IPS-15b (cell line): ENCODE data around the gene IDH2.

Source experiments
- H3K27me3 ChIP-seq: one replicate; pipeline ENCODE4 v1.6.1; 2013; ENCODE audit warnings: low read length; ENCODE audit not compliant: control insufficient read depth, insufficient read depth
- H3K36me3 ChIP-seq: one replicate; pipeline ENCODE4 v1.6.1; 2013; ENCODE audit warnings: low read length; ENCODE audit not compliant: control insufficient read depth, insufficient read depth
- H3K4me1 ChIP-seq: one replicate; pipeline ENCODE4 v1.6.1; 2013; ENCODE audit warnings: mild to moderate bottlenecking, low read length; ENCODE audit not compliant: control insufficient read depth, insufficient read depth
- H3K4me3 ChIP-seq: one replicate; pipeline ENCODE4 v1.5.1; 2013; ENCODE audit warnings: low read depth, low read length
- H3K9ac ChIP-seq: one replicate; pipeline ENCODE4 v1.6.1; 2013; ENCODE audit warnings: low read depth, mild to moderate bottlenecking, low read length
- H3K9me3 ChIP-seq: one replicate; pipeline ENCODE4 v1.6.1; 2013; ENCODE audit warnings: mild to moderate bottlenecking, low read length; ENCODE audit not compliant: control insufficient read depth, insufficient read depth

The IDH2 gene

DNA sequence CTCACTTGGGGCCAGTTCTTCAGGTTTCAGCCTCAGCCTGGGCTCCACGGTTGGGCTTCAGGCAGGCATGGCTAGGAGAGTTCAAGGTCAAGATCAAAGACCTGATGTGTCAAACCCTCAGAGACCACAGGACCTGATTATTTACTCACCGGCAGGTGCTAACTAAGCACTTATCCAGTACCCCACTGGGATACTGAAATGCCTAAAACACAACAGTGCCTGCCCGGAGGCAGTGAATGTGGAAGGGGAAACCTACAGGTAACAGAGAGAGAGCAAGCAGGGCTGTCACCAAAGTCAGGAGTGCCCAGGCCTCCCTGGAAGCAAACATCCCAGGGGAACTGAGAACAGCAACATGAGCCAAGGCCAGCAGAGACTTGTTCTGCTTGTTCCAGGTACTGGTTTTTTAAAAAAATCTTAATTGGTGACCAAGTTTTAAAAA lies 6.7 kb downstream of the IDH2 start:
- Histone ChIP-seq H3K27me3 (peaks cover 2% of the 10 kb centered on the region), H3K9ac (no peak overlapping the region), H3K4me1 (no peaks in the 10 kb centered on the region), H3K36me3 (no peaks in the 10 kb centered on the region), H3K4me3 (no peak overlapping the region), H3K9me3 (no peaks in the 10 kb centered on the region)

DNA sequence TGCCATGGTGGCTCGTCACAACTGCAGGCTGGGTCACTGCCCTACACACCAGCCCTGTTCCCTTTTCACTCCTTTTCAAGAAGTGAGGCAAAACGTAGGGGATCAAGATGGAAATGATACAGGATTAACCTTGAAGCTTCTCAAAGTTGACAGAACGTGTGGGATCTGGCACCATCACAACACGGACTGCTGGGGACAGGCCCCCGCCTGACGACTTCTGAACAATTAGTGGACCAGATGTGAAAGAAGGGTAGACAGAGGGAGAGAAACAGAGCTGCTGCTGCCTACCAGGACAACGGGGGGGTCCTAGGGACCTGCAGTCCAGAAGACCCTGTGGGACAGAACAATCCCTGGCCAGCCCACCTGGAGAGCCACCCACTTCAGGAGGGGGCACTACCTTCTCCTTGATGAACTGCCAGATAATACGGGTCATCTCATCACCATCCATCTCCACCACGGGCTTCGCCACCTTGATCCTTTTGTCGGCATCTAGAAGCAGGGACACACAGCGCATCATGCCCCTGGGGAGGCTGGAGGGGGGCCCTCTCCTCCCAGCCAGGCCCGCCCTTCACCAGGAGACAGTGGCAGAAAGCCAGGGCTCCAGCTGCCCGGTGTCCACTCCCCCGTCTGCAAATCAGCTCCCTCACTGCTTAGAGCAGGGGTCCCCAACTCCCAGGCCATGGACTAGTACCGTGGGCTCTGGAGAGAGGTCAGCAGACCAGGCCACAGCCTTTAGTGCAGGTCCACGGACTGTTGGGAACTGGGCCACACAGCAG lies 10.9 kb downstream of the IDH2 start:
- Histone ChIP-seq H3K9me3 (no peaks in the 10 kb centered on the region), H3K4me3 (no peak overlapping the region), H3K36me3 (no peaks in the 10 kb centered on the region), H3K4me1 (no peaks in the 10 kb centered on the region), H3K27me3 (no peaks in the 10 kb centered on the region), H3K9ac (no peak overlapping the region)

DNA sequence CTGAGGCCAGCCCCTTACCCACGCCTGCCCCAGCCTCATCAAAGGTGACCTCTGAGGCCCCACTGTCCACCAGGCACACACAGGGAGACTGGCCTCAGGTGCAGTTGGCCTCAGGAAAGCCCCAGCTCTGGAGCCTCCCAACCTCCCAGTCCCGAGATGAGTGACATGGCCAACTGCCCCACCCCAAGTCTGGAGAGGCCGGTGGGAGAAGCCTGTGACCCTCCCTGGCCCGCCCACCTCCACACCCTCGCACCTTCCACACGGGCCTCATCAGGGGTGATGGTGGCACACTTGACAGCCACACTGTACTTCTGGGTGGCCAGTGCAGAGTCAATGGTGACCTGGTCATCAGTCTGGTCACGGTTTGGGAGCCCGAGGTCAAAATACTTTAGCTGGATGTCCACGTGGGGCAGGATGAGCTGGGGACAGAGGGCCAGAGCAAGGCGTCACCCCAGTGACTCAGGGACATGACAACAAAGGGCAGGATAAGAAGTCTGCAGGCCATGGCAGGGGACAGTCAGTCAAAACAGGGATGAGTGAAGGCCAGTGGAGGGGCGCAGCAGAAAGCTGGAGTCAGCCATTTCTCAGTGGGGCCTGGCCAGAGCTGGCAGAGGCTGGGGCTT lies 11.9 kb downstream of the IDH2 start:
- Histone ChIP-seq H3K27me3 (no peaks in the 10 kb centered on the region), H3K9ac (no peak overlapping the region), H3K36me3 (peaks cover under 1% of the 10 kb centered on the region), H3K4me3 (no peak overlapping the region), H3K4me1 (no peaks in the 10 kb centered on the region), H3K9me3 (no peaks in the 10 kb centered on the region)

DNA sequence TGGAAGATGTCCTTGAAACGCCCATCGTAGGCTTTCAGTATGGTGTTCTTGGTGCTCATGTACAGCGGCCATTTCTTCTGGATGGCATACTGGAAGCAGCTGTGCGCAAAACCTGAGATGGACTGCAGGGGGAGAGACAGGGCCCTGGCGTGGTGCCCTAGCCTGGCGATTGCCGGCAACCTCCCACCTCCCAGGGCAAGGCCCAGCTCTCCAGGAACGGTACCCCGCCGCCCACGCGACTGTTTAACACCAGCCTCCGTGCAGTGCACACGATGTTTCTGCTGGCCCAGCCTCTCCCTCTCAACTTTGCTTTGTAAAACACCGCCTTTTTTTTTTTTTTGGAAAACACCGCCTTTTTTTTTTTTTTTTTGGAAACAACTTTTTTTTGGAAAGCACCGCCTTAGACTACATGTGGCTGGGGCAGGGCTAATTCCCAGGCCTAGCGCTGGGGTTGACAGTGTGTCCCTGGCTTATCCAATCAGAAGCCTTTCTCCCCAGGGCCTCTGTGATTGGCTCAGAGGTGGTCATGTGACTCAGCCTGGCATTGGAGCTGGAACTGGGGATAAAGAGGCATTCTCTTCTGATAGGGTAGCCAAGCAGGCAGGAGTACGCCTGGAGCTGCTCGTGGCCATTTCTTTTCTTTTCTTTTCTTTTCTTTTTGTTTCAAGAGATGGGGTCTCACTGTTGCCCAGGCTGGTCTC lies 14.7 kb downstream of the IDH2 start:
- Histone ChIP-seq H3K36me3 (peaks cover 12% of the 10 kb centered on the region), H3K9me3 (no peaks in the 10 kb centered on the region), H3K9ac (no peak overlapping the region), H3K4me3 (no peak overlapping the region), H3K27me3 (no peaks in the 10 kb centered on the region), H3K4me1 (no peaks in the 10 kb centered on the region)

DNA sequence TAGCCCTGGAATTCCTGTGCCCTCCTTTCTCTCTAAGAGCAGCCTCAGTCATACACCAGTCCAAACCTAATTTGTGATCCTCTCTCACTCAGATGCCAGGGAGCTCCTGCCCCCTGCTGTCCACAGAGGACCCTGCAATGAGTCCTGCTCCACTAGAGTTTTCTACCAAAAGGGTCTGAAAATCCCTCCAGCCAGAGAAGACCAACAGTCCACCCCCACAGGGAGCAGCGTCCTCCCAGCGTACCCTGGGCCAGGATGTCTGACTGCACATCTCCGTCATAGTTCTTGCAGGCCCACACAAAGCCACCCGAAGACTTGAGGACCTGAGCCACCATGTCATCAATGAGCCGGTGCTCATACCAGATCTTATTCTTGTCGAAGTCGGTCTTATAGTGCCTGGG lies 15.4 kb downstream of the IDH2 start:
- H3K4me1 ChIP-seq: no peaks in the 10 kb centered on the region
- H3K4me3 ChIP-seq: no peak overlapping the region
- H3K36me3 ChIP-seq: peaks cover 12% of the 10 kb centered on the region
- no peak overlapping the region for H3K9ac ChIP-seq
- H3K27me3 ChIP-seq: no peaks in the 10 kb centered on the region
- H3K9me3 ChIP-seq: no peaks in the 10 kb centered on the region

DNA sequence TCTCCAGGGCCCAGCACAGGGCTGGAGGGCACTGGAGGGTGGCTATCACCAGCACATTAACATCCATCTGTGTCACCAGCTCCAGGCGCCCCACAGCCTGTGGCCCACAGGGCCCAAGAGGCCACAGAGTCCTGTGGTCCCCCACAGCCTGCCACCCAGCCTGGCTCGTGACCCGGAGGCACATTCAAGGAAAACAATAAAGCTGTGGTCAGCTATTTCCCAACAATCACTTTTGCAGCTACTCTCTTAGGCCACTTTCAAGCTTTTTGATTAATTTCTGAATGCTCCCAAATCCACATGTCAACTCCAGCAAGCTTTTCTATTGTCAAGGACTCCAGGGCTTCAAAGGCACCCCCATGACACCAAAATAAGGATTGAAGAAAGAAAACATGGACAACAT lies 16.7 kb downstream of the IDH2 start:
- Histone ChIP-seq H3K36me3 (peaks cover 12% of the 10 kb centered on the region), H3K4me3 (no peak overlapping the region), H3K9ac (no peak overlapping the region), H3K9me3 (no peaks in the 10 kb centered on the region), H3K4me1 (no peaks in the 10 kb centered on the region), H3K27me3 (no peaks in the 10 kb centered on the region)

DNA sequence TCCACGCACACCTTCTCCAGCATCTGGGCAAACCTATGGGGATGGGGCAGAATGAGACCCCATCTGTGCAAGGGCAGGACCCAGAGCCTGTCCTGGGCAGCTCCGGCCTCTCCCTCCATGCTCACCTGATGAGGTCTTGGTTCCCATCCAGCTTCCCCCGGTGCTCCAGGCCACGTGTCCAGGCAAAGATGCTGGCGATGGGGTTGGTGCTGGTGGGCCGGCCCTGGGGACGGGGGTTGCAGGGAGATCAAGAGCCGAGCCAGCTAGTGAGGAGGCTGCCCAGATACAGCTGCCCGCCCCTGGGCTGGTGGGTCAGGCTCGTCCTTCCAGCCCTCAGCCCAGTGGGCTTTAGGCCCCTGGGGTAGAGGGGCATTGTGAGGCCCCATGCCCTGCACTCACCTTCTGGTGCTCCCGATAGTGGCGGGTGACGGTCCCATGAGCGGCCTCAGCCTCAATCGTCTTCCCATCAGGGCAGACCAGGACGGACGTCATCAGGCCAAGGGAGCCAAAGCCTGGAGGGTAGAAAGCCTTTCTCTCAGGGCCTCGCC lies 17.3 kb downstream of the IDH2 start:
- Histone ChIP-seq H3K27me3 (no peaks in the 10 kb centered on the region), H3K36me3 (peaks cover 12% of the 10 kb centered on the region), H3K9me3 (no peaks in the 10 kb centered on the region), H3K4me3 (no peak overlapping the region), H3K4me1 (no peaks in the 10 kb centered on the region), H3K9ac (no peak overlapping the region)

DNA sequence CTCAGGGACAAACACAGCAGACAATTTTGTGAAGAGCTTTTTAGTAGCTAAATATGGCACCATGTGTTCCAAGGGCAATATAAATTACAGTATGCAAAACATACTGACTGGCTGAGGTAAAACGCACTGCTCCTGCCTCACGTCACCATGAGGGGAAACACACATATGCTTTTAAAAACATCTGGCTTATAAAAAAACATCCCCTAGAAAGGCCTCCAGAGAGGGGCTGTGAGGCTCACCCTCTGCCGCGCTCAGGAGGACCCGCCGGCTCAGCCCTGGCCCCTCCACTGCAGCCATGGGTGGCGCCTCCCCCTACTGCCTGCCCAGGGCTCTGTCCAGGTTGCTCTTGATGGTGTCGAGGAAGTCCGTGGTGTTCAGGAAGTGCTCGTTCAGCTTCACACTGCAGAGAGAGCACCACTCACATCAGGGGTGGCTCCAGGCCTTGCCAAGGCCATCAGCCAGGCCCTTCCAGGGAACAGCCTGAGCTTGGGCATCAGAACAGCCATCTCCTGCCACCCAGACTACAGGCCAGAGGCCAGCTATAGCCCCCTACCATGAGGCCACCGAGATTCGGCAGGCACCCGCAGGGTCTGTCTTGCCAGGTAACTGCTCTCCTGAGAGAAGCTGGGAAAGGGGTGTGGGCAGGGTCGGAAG lies 18.2 kb downstream of the IDH2 start:
- Histone ChIP-seq H3K27me3 (no peaks in the 10 kb centered on the region), H3K9ac (no peak overlapping the region), H3K36me3 (peaks cover 19% of the 10 kb centered on the region), H3K9me3 (no peaks in the 10 kb centered on the region), H3K4me3 (no peak overlapping the region), H3K4me1 (no peaks in the 10 kb centered on the region)

DNA sequence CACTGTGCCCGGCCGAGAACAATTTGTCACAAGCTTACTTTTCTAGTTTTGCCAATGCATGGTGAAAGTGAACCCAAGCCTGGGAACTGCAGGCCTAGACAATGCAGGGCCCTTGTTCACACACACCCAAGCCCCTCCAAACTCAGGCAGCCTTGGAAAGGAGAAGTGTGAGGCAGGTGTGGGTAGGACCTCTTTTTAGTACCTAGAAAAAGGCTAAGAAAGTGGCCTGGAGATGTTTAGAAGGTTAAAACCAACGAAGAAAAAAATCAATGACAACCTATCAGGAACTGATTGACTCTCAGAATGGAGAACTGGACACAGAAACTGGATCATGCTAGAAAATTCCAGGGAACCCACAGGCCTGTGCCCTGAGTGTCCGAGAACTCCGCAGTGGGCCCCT lies 18.8 kb downstream of the IDH2 start:
- Histone ChIP-seq H3K36me3 (peaks cover 21% of the 10 kb centered on the region), H3K9ac (no peak overlapping the region), H3K4me3 (no peak overlapping the region), H3K4me1 (no peaks in the 10 kb centered on the region), H3K9me3 (no peaks in the 10 kb centered on the region), H3K27me3 (no peaks in the 10 kb centered on the region)

DNA sequence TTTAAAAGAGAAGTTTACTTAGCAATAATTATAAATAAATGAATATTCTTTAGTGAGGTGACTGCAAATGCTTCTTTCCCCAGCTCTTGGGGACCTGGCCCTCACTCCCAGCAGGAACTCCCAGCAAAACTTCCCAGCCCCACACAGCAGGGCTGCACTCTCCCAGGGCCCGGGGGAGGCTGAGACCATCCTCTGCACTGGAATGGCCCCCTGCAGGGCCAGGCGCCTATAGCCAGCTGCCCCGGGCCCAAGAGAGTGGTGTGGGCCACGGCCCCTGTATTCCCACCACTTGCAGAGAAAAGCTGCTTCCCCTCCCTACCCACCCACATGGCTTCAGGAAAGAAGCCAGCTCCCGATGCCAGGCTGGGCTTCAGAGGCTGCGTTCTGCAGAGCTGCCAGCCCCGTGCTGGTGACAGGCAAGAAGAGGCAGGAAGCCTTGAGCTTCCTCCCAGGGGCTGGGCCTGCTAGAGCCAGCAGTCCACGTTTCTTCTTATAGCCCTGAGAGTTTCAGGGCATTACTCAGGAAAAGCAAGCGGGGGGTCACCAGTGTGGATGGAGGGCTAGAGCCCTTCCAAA lies 20.0 kb downstream of the IDH2 start:
- Histone ChIP-seq H3K36me3 (peaks cover 21% of the 10 kb centered on the region), H3K9me3 (no peaks in the 10 kb centered on the region), H3K4me3 (no peak overlapping the region), H3K27me3 (no peaks in the 10 kb centered on the region), H3K4me1 (no peaks in the 10 kb centered on the region), H3K9ac (no peak overlapping the region)

DNA sequence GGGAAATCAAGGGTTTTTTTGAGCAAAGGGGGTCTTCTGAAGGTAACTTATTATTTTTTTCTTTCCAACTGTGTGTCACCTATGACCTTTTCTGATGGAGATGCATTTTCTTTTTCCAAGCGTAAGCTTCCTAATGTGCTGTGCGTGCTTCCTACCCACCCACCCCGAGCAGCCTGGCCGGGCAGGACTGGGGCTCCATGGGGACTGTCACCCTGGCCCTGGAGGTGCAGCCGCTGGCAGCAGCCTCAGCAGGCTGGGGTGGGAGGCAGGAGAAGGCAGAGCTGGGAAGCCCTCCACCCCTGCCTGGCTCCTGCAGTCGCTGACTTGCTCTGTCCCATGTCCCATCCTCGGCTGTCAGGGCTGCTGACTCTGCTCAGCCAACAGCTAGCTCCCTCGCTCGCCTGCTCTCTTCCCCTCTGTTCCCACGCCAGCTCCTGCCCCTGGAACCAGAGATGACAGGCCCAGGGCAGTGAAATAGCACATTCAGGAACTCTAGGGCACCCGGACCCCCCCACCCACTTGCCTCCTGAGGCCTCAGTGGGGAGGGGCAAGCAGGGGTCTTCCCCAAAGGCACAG lies 21.4 kb downstream of the IDH2 start:
- H3K4me1 ChIP-seq: no peaks in the 10 kb centered on the region
- H3K36me3 ChIP-seq: peaks cover 21% of the 10 kb centered on the region
- no peak overlapping the region for H3K4me3 ChIP-seq
- H3K9ac ChIP-seq: no peak overlapping the region
- H3K9me3 ChIP-seq: no peaks in the 10 kb centered on the region
- H3K27me3 ChIP-seq: no peaks in the 10 kb centered on the region
